GM18951 (cell line): Measurements from ENCODE around the gene PEX10.

Experiments
- POLR2A ChIP-seq: IDR thresholded peaks from 4 replicates; pipeline ENCODE4 v1.6.1; 2011; ENCODE audit warnings: mild to moderate bottlenecking; ENCODE audit not compliant: insufficient read length, insufficient read depth; ENCODE audit errors: extremely low read depth
- in situ Hi-C: fragments of 300-500 bp; cut with MboI; formaldehyde crosslinking; loops from one replicate; pipeline ENCODE4 v1.12.0; 2022; ENCODE audit warnings: low sequenced_read_pairs, mixed read lengths, inconsistent platforms; ENCODE audit not compliant: unreplicated experiment

The PEX10 gene

DNA sequence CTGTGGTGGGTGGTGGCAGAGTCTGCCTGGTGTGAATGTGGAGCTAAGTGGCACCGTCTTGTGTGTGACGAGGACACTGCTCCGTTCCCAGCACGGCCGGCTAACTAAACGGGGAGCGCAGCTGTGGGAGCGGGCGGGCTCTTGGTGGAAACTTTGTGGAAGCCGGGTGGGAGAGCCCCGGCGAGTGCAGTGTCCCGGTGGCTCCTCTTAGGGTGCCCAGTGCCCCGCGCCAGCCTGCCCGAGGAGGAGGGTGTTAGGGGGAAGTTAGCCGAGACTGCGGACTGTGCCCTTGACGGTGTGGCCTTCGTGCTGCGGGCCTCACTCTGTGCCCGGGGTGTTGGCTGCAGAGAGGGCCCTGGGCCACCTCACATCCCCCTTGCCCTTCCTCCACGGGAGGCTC is 9.9 kb downstream of the PEX10 start:
- in situ Hi-C loops, result loop anchor here (25.0 kb wide), 2 partner anchors 135 to 1035 kb away; partner anchors contain the start of genes HES5 and PANK4
- no peak for TF ChIP-seq POLR2A

- in situ Hi-C loops, result loop anchor here (25.0 kb wide), 2 partner anchors 136 to 1036 kb away; partner anchors contain the start of genes HES5 and PANK4
- no peak for TF ChIP-seq POLR2A
These were observed 11.3 kb downstream of the PEX10 start for GRCh38 chr1:2400950-2401649.

DNA sequence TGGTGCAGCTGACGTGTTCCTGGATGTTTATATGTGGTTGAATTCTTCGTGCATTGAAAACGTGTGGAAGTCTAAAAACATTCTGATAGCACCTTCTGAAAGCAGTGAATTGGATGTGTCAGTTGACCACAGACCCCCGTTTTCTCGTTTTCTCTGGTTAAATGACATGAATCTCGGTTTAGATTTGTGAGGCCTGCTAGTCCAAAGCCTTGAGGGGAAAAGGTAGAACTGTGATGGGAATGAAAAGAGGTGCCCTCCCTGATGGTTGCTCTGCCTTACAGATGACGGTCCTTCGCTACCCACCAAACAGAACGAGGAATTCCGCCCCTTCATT is 11.8 kb downstream of the PEX10 start:
- no peak for TF ChIP-seq POLR2A
- in situ Hi-C loops, result loop anchor here (25.0 kb wide), 2 partner anchors 137 to 1037 kb away; partner anchors contain the start of genes HES5 and PANK4

DNA sequence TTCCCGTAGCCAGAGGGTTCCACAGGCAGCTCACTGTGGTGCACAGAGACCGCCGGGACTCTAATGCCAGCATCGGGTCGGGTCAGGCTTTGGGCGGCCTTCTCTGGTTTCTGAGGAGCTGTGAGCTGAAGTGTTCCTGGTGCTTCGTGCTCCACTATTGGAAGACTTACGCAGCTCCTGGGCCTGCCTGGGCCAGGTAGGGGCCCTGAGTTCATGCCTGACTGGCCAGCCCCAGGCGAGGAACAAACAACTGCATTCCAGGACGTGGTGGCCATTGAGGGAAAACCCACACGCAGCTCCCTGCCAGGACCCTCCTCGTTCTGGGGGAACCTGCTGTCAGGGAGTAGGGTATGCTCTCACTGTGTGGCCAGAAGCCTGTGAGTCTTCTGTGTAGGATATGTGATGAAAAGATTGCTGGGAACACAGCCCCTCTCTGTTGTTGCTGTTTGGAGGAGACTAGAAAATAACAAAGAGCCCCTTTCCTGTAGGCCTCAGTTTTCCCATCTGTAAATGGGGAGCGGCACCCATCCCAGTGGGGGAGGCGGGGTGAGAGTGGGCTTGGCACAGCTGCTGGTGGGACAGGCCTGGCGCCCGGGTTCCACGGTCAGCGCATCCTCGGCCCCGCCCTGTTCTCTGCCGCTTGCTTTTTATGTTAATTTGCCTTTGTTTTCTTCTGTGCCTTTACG is 12.3 kb downstream of the PEX10 start:
- no peak for TF ChIP-seq POLR2A
- in situ Hi-C loops, result loop anchor here (5.0 to 25.0 kb wide), 3 partner anchors 137 to 1037 kb away; partner anchors contain the start of genes HES5 and PANK4

DNA sequence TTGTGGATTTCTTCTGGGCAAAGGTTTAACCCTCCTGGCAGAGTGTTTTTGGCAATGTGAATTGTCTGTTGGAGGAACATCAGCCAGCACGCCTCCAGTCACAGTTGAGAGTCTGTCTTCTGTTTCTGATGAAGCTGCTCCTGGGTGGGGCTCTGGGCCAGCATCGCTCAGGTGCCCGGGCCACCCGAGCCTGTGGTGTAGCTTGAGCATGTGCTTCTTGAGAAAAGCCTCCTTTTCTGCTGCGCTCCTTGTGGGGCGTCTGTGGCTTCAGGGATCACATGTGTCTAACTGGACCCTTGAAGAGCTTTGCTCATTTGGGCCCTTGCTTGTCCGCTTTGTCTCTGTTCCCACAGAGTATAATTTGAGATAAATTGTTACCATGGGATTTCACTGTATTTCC is 13.5 kb downstream of the PEX10 start:
- in situ Hi-C loops, result loop anchor here (5.0 kb wide), 1 partner anchor 212 kb away; no protein-coding TSS in a partner anchor
- no peak for TF ChIP-seq POLR2A

GRCh38 chr1:2397007-2397679 is 15.2 kb downstream of the PEX10 start:
- TF ChIP-seq POLR2A, result no peak
- in situ Hi-C loops, result loop anchor here (5.0 kb wide), 1 partner anchor 210 kb away; no protein-coding TSS in a partner anchor

DNA sequence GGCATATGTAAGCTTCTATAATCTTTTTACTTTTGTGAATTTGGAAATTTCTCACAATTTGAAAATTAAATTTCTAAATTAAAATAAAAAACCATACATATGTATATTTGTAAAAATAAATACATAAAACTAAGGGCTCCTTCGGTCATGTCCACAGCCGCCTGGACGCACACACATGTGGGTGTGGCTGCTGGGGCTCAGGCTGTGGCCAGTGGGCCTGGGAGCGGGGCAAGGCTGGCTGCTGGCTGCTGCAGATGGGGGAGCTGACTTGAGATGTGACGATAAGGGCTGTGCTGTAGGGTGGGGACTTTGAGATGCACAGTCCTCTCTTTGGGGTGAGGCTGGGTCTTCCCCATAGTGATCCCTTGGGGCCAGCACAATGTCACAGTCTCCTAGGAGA is 15.9 kb downstream of the PEX10 start:
- in situ Hi-C loops, result loop anchor here (5.0 kb wide), 1 partner anchor 209 kb away; no protein-coding TSS in a partner anchor
- no peak for TF ChIP-seq POLR2A

DNA sequence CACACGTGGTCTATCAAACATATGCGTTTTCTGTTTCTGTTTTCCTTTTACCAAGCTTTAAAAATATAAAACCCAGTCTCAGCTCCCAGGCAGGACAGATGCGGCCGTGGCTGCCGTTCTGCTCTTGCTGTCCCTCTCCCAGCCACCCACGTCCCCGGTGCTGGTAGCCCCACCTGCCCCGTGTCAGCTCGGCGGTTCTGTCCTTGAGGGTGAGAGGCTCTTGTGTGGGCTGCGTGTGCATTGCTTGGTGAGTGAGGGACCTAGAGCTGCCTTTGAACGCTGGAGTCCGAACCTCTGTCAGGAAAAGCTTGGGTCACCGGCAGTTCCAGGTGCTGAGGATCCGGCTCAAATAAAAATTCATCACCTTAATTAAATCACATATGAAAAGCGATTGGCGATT is 16.3 kb downstream of the PEX10 start:
- in situ Hi-C loops, result loop anchor here (5.0 kb wide), 1 partner anchor 209 kb away; no protein-coding TSS in a partner anchor
- TF ChIP-seq POLR2A, result no peak

GRCh38 chr1:2395245-2395644 is 17.1 kb downstream of the PEX10 start:
- in situ Hi-C loops, result loop anchor here (5.0 kb wide), 1 partner anchor 208 kb away; no protein-coding TSS in a partner anchor
- TF ChIP-seq POLR2A, result no peak

DNA sequence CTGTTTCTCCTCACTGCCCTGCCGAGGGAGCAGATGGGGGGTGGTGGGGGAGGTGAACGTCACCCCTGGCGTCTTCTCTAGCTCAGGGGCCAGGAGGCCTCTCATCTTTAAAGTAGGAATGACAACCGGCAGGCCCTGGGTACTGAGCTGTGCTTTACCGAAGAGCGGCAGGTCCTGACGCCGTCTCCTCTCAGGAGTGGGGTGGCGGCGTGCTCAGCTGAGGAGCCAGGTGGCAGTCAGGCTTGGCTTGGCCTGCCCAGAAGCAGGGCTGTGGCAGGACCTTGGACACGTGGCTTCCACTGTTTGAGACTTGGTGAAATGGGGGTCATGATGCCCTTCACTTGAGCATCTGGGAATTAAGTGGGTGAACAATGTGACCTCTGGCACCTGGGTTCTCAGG is 17.6 kb downstream of the PEX10 start:
- in situ Hi-C loops, result loop anchor here (5.0 kb wide), 1 partner anchor 207 kb away; no protein-coding TSS in a partner anchor
- no peak for TF ChIP-seq POLR2A

GRCh38 chr1:2394220-2394619 is 18.1 kb downstream of the PEX10 start:
- in situ Hi-C loops, result no loop called here
- TF ChIP-seq POLR2A, result no peak

- in situ Hi-C loops, result no loop called here
- peak; percentile 3 for TF ChIP-seq POLR2A
These were observed 18.9 kb downstream of the PEX10 start for GRCh38 chr1:2393471-2393877.

DNA sequence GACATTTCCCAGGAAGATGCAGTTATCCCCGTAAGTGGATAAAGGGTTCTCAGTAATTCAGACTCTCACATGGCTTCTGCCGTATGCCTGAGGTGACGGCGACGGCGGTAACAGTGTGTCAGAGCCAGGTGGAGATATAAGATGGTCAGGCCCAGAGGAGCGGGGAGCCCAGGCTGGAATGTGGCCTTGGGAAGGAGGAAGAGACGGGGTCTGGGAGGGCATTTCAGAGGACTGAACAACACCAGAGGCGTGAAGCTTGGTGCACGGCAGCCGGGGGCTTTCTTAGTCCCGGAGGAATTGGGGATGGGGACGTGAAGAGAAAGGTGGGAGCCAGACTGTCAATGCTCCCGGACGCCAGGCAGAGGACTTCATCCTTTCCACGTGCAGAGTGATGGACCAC is 19.7 kb downstream of the PEX10 start:
- TF ChIP-seq POLR2A, result no peak
- in situ Hi-C loops, result no loop called here
